Fibroblast of skin of right quadriceps (primary cell): ENCODE data around the gene C5orf58.

Source experiments
- DNase-seq: peaks from one replicate; pipeline ENCODE4 v3.0.0-alpha.2; 2013

Gene C5orf58

GRCh38 chr5:170286386-170286925 lies 53.7 kb downstream of the C5orf58 start:
- DNase-seq, result no peak

DNA sequence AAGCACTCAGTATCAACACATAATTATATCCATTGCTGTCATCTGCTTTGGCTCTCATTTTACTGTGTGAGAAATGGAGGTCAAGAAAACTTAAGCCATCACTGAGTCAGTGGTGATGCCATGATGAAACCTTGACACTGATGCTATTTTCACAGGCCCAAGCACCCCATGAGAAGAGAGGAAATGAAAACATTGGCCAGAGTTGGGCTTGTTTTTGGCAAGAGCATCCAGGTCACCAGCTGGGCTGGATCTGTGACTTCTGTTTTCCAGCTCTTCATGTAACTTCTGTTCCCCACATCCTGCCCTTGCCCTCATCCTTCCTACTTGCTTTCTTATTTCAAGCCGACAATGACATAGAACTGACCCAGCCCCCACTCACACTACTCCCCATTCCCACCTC lies 54.7 kb downstream of the C5orf58 start:
- no peak for DNase-seq

GRCh38 chr5:170288151-170288550 lies 55.4 kb downstream of the C5orf58 start:
- DNase-seq, result no peak

DNA sequence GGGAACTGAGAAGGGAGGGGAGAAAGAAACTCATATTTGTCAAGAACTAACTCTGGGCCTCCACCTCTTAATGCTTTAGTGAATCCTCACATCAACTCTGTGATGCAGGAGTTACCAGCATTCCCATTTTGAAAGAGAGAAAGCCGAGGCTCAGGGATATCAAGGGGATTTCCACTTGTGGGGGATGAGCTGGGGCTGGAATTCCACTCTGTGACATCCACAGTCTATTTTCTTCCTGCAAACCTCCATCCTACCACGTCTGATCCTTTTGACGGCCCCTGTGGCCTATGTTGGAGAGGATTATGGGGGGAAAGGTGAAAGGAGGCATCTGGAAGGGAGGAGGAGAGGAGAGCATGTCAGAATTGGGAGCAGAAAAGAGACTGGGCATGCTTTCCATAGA lies 55.8 kb downstream of the C5orf58 start:
- DNase-seq, result no peak

GRCh38 chr5:170289121-170289520 lies 56.3 kb downstream of the C5orf58 start:
- no peak for DNase-seq

GRCh38 chr5:170289764-170290163 lies 57.0 kb downstream of the C5orf58 start:
- DNase-seq, result no peak

- no peak for DNase-seq
Measured at GRCh38 chr5:170290498-170290897, 57.7 kb downstream of the C5orf58 start.

DNA sequence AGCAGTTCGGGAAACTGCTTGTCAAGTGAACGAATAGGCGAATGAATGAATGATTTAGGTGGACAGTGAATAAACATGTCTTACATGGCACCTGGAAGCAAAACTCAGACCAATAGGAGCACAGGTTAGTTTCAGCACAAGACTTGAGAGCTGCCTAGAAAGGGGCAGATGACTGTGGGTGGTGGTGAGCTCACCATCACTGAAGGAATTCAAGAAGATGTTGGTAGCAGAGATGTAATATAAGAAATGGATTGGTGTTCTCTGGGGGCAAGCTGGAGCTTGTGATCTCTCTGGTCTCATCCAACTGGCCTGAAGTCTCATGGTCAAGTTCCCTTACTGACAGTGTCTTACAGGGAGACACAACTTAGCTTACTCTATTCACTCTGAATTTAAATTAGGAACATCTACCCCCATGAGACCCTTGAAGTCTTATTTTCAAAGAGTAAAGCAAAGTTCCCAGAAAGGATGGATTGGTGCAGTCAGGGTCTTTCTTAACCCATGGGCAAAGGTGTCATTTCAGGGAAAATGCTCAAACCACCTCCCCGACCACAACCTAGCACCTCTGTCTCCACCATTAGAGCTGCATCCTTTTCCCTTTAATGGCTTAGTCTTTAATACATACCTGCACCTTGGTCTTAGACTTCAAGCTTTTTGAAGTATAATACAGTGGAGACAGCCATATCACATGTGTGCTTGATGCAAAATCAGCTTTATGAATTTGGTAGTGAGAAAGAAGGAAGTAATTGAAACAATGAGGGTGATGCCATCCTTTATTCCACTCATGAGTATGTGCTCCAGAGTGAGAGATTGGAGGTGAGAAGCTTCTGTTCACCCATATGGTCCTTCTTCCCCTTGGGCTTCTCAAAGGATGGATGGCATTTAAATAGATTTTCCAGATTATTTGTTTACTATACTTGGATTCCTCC lies 59.7 kb downstream of the C5orf58 start:
- DNase-seq, result no peak

DNA sequence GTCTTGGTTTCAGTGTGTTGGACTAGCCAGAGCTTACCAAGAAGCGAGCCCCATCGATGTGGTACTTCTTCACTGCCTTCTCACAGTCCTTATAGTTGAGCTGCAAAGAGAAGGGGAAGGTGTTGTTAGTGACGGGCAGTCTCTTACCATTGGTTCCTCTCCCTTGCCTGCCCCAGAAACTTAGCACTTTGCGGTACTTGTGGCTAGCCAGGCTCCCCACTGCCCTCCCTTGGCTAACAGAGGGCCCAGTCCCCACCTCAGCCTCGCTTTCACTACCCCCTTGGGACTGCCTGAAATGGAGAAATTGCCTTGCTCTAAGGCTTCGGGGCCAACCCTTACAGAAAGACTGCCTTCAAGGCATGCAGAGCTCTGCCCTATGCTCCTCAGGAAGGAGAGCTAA lies 60.5 kb downstream of the C5orf58 start:
- no peak for DNase-seq

- no peak for DNase-seq
Measured at GRCh38 chr5:170294057-170294456, 61.3 kb downstream of the C5orf58 start.

DNA sequence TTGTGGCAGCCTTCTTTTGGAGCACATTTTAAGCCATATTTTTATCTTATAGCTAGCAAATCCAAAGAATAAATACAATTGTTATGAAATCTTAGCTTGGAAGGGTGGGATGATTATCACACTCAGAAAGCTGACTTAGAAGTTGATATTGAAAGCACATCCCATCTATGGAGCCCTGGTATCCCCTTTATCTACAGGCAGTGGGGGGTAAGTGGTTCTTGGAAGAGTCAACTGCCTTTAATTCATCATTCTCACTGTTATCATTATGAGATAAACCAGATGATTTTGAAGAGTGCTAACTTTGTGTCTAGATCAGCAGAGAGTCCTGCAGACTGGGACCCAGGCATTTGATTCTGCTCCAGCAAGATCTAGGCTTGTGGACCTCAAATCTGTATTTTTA lies 61.8 kb downstream of the C5orf58 start:
- no peak for DNase-seq
